ENCODE results near the gene FRMD8. TPM values are rescaled to one million over a fixed set of nuclear protein-coding genes. Genes with fewer than 3 reads are reported as not detected.

The FRMD8 gene
- total RNA-seq, 1 experiment from 2014 or later = 68.3 TPM

- intact Hi-C loops (cut with micrococcal nuclease) = no loop called here
- ChIA-PET CTCF (no interaction called here), POLR2A (ENCODE audit: unreplicated experiment) (no interaction called here)
- no peaks in the 10 kb centered on the region for H3K27me3 ChIP-seq (ENCODE audit: low read length)
- H3K27ac ChIP-seq (ENCODE audit: low read length) = no peak overlapping the region
- TF ChIP-seq CTCF (conservative IDR thresholded peaks at IDR 0.05; ENCODE audit: low read depth, low read length) (no peak), EZH2 (IDR thresholded peaks at IDR 0.05; ENCODE audit: low read length, unreplicated experiment) (no peak), EZH2phosphoT487 (IDR thresholded peaks at IDR 0.05; ENCODE audit: borderline replicate concordance, low read length) (no peak)
- peaks cover 14% of the 10 kb centered on the region; the same call in 1 of the 2 replicates for H3K36me3 ChIP-seq (ENCODE audit: low read depth, low read length)
- H4K20me1 ChIP-seq (ENCODE audit: low read length) = no peaks in the 10 kb centered on the region
- no peak overlapping the region for H3K4me3 ChIP-seq (ENCODE audit: low read length)
- no peak overlapping the region for H3K9ac ChIP-seq (ENCODE audit: low read length)
- ATAC-seq = no peak
- H2AFZ ChIP-seq (ENCODE audit: low read length) = no peak overlapping the region
- 0 out of 2 replicates have a peak overlapping the region, but pooled peaks have one; percentile 91 for H3K4me2 ChIP-seq (ENCODE audit: low read length)
- peaks cover 7% of the 10 kb centered on the region for H3K4me1 ChIP-seq (ENCODE audit: insufficient read depth, low read length)
- DNase-seq = no peak
- no peaks in the 10 kb centered on the region for H3K9me3 ChIP-seq (ENCODE audit: low read length)
- H3K79me2 ChIP-seq (ENCODE audit: low read length) = no peaks in the 10 kb centered on the region
- BruUV-seq (replicated peaks) = no TSS peak
- no peaks in the 10 kb centered on the region for H3K9me2 ChIP-seq (replicated peaks; ENCODE audit: low read length)
- peaks cover 14% of the 10 kb centered on the region for H3F3A ChIP-seq (ENCODE audit: low read length, unreplicated experiment)
Observed at GRCh38 chr11:65355776-65356393, 30.6 kb upstream of the FRMD8 start.

DNA sequence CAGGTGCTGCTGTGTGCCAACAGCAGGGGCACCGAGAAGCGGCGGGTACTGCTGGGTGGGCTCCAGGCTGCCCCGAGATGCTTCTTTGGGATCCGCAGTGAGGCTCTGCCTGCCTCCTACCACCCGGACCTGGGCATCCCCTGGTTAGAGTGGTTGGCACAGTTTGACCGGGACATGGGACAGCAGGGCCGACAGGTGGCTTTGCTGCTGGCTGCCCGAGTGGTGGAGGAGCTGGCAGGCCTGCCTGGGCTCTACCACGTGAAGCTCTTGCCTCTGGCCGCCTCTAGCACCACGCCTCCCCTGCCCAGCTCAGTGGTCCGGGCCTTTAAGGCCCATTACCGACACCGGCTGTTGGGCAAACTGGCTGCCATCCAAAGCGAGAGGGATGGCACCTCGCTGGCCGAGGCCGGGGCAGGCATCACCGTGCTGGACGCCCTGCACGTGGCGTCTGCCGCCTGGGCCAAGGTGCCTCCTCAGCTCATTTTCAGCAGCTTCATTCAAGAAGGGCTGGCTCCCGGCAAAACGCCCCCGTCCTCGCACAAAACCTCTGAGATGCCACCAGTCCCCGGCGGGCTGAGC is 30.0 kb upstream of the FRMD8 start:
- no peak for TF ChIP-seq EZH2 (IDR thresholded peaks at IDR 0.05; ENCODE audit: low read length, unreplicated experiment)
- TF ChIP-seq CTCF (conservative IDR thresholded peaks at IDR 0.05; ENCODE audit: low read depth, low read length) = no peak
- TF ChIP-seq EZH2phosphoT487 (IDR thresholded peaks at IDR 0.05; ENCODE audit: borderline replicate concordance, low read length) = no peak
- Histone ChIP-seq H3K27me3 (ENCODE audit: low read length) (no peaks in the 10 kb centered on the region), H3K36me3 (ENCODE audit: low read depth, low read length) (peaks cover 8% of the 10 kb centered on the region; the same call in 1 of the 2 replicates), H3K9ac (ENCODE audit: low read length) (no peak overlapping the region), H4K20me1 (ENCODE audit: low read length) (no peaks in the 10 kb centered on the region), H2AFZ (ENCODE audit: low read length) (no peak overlapping the region), H3K4me2 (ENCODE audit: low read length) (no peak overlapping the region), H3K4me3 (ENCODE audit: low read length) (no peak overlapping the region), H3K9me2 (replicated peaks; ENCODE audit: low read length) (no peaks in the 10 kb centered on the region), H3K79me2 (ENCODE audit: low read length) (no peaks in the 10 kb centered on the region), H3K9me3 (ENCODE audit: low read length) (no peaks in the 10 kb centered on the region), H3K27ac (ENCODE audit: low read length) (no peak overlapping the region), H3F3A (ENCODE audit: low read length, unreplicated experiment) (peaks cover 14% of the 10 kb centered on the region), H3K4me1 (ENCODE audit: insufficient read depth, low read length) (peaks cover 7% of the 10 kb centered on the region)
- intact Hi-C loops (cut with micrococcal nuclease) = no loop called here
- no TSS peak for BruUV-seq (replicated peaks)
- CTCF ChIA-PET = interaction anchor here (0.6 kb wide), 1 partner anchor 292 kb away, joined by 4 read pairs; no protein-coding TSS in a partner anchor
- ATAC-seq (no peak), DNase-seq (no peak)
- POLR2A ChIA-PET (ENCODE audit: unreplicated experiment) = no interaction called here

DNA sequence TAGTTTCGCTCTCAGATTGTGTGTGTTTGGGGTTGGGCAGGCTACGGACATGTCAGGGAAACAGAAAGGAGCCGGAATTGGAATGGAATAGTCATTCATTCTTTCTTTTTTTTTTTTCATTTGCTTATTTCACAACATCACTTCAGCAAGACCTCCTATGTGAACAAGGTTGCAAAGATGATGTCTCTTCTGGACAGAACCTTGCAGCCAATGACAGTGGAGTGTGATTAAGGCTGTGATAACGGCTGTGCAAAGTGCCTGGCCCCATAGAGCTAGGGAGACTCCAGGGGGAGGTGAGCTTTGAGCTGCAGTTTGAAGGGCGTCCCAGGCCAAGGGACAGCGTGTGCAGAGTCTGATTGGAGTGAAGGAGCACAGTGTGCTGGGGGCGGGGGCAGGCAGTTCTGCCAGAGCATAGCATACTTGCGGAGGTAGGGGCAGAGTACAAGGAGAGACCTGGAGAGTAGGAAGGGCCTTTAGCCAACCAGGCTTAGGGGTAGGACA is 28.5 kb upstream of the FRMD8 start:
- intact Hi-C loops (cut with micrococcal nuclease) = no loop called here
- Histone ChIP-seq H3K9ac (ENCODE audit: low read length) (no peak overlapping the region), H3K27me3 (ENCODE audit: low read length) (no peaks in the 10 kb centered on the region), H3K27ac (ENCODE audit: low read length) (no peak overlapping the region), H2AFZ (ENCODE audit: low read length) (no peak overlapping the region), H3K4me1 (ENCODE audit: insufficient read depth, low read length) (peaks cover 7% of the 10 kb centered on the region), H3K9me2 (replicated peaks; ENCODE audit: low read length) (no peaks in the 10 kb centered on the region), H3K4me3 (ENCODE audit: low read length) (no peak overlapping the region), H3K4me2 (ENCODE audit: low read length) (no peak overlapping the region), H3K79me2 (ENCODE audit: low read length) (no peaks in the 10 kb centered on the region), H3K36me3 (ENCODE audit: low read depth, low read length) (no peaks in the 10 kb centered on the region), H3K9me3 (ENCODE audit: low read length) (no peaks in the 10 kb centered on the region), H3F3A (ENCODE audit: low read length, unreplicated experiment) (peaks cover 10% of the 10 kb centered on the region), H4K20me1 (ENCODE audit: low read length) (no peaks in the 10 kb centered on the region)
- DNase-seq = no peak
- no TSS peak for BruUV-seq (replicated peaks)
- ChIA-PET CTCF (interaction anchor here (0.5 kb wide), 1 partner anchor 162 kb away, joined by 3 read pairs; no protein-coding TSS in a partner anchor), POLR2A (ENCODE audit: unreplicated experiment) (interaction anchor here (0.6 kb wide), 1 partner anchor 28 kb away, joined by 3 read pairs; no protein-coding TSS in a partner anchor)
- TF ChIP-seq CTCF (conservative IDR thresholded peaks at IDR 0.05; ENCODE audit: low read depth, low read length) = no peak
- no peak for TF ChIP-seq EZH2phosphoT487 (IDR thresholded peaks at IDR 0.05; ENCODE audit: borderline replicate concordance, low read length)
- no peak for TF ChIP-seq EZH2 (IDR thresholded peaks at IDR 0.05; ENCODE audit: low read length, unreplicated experiment)
- ATAC-seq = no peak
